Astrocyte (in vitro differentiated cells and primary cell): ENCODE measurements around the gene LUZP2. TPM values are rescaled to one million over a fixed set of nuclear protein-coding genes. Genes with fewer than 3 reads are reported as not detected.
A peak's percentile ranks its signal among the peaks of the same experiment; 100 is the strongest.

Source experiments
- DNase-seq: peaks from one replicate; pipeline ENCODE4 v3.0.0-alpha.2; 2010; ENCODE audit warnings: low read depth
- FAIRE-seq: peaks from 2 replicates; lab custom pipeline; 2011; peaks lifted over from hg19 to GRCh38; lab: Jason Lieb, UNC
- H2AFZ ChIP-seq: 2 replicates; pipeline ENCODE4 v1.6.0; 2012; ENCODE audit warnings: low read depth, low read length, inconsistent platforms
- H3K27ac ChIP-seq: 2 replicates; pipeline ENCODE4 v1.5.1; 2011; ENCODE audit warnings: low read depth, low read length, inconsistent platforms
- H3K27me3 ChIP-seq: 2 replicates; pipeline ENCODE4 v1.6.0; 2011; ENCODE audit warnings: low read length, inconsistent platforms; ENCODE audit not compliant: insufficient read depth
- H3K36me3 ChIP-seq: 2 replicates; pipeline ENCODE4 v1.5.1; 2011; ENCODE audit warnings: low read length, inconsistent platforms; ENCODE audit not compliant: insufficient read depth
- H3K4me1 ChIP-seq: 2 replicates; pipeline ENCODE4 v1.5.1; 2011; ENCODE audit warnings: low read length, inconsistent platforms; ENCODE audit not compliant: insufficient read depth
- H3K4me2 ChIP-seq: 2 replicates; pipeline ENCODE4 v1.6.0; 2012; ENCODE audit warnings: low read length, inconsistent platforms
- H3K4me3 ChIP-seq: 2 replicates; pipeline ENCODE4 v1.5.1; 2011; ENCODE audit warnings: low read depth, mild to moderate bottlenecking, low read length, inconsistent platforms; ENCODE audit not compliant: insufficient read depth
- H3K79me2 ChIP-seq: 2 replicates; pipeline ENCODE4 v1.6.0; 2012; ENCODE audit warnings: mild to moderate bottlenecking, low read length, inconsistent platforms; ENCODE audit not compliant: insufficient read depth
- H3K9ac ChIP-seq: 2 replicates; pipeline ENCODE4 v1.6.0; 2012; ENCODE audit warnings: mild to moderate bottlenecking, low read length, inconsistent platforms
- H3K9me3 ChIP-seq: 2 replicates; pipeline ENCODE4 v1.5.1; 2012; ENCODE audit warnings: low read depth, mild to moderate bottlenecking, low read length, inconsistent platforms; ENCODE audit not compliant: insufficient read depth
- H4K20me1 ChIP-seq: 2 replicates; pipeline ENCODE4 v1.6.0; 2012; ENCODE audit warnings: low read length, inconsistent platforms; ENCODE audit not compliant: insufficient read depth
- H3K27ac Mint-ChIP-seq: one replicate; pipeline ENCODE4 v1.8.0; 2021; ENCODE audit warnings: mild to moderate bottlenecking, mixed read lengths; ENCODE audit not compliant: unreplicated experiment
- H3K27me3 Mint-ChIP-seq: one replicate; pipeline ENCODE4 v1.8.0; 2021; ENCODE audit warnings: low read depth, mixed read lengths; ENCODE audit not compliant: unreplicated experiment
- H3K36me3 Mint-ChIP-seq: one replicate; pipeline ENCODE4 v1.8.0; 2021; ENCODE audit warnings: low read depth, mixed read lengths; ENCODE audit not compliant: unreplicated experiment
- H3K4me1 Mint-ChIP-seq: one replicate; pipeline ENCODE4 v1.8.0; 2021; ENCODE audit warnings: low read depth, mixed read lengths; ENCODE audit not compliant: unreplicated experiment
- H3K4me3 Mint-ChIP-seq: one replicate; pipeline ENCODE4 v1.8.0; 2021; ENCODE audit warnings: mild to moderate bottlenecking, moderate library complexity, mixed read lengths; ENCODE audit not compliant: unreplicated experiment
- H3K9me3 Mint-ChIP-seq: one replicate; pipeline ENCODE4 v1.8.0; 2021; ENCODE audit warnings: mild to moderate bottlenecking, mixed read lengths; ENCODE audit not compliant: unreplicated experiment
- EZH2 ChIP-seq: IDR thresholded peaks from 2 replicates; pipeline ENCODE4 v1.6.1; 2012; ENCODE audit warnings: mild to moderate bottlenecking, low read length, inconsistent platforms; ENCODE audit not compliant: insufficient read depth
- total RNA-seq: library from RNA; stranded (reverse); gene quantifications from 2 replicates; pipeline ENCODE4 v1.2.1, GENCODE V29; 2021
- TF ChIP-seq, protein P1 (sequence below): IDR thresholded peaks from 2 replicates; pipeline ENCODE4 v1.5.1; 2011; ENCODE audit warnings: low read depth, mild to moderate bottlenecking, inconsistent platforms, low read length, moderate library complexity; ENCODE audit not compliant: insufficient read depth

Gene LUZP2
- total RNA-seq, 1 donor from 2014 or later: 2.3 TPM

DNA sequence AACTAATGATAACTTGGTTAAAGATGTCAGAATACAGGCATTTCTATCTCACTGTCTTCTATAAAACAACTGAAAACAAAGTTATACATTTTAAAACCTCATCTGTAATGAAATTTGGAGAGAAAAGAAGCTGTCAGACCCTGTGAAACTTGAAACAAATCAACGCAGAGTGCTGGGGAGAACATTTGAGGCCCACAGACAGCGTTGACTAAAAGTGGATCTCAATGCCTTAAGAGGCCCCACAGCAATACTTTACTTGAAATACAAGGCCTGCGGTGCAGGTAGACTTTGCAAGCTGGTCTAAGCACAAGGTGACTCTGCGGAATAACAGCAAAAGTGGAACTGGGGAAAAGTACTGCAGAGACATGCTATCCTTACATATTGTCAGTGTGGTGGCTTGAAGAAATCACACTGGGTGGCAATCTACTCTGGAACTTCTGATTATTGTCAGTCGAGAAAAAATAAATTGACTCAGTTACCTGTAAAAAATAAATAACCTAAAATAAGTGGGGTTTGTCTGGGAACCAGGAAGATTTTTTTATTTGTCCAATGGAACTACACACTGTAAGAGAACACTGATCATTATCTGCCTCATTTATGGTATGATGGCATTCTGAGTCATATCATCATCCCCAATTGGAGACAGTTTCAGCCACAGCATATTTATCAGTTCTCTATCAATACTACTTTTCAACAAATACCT is 138.9 kb downstream of the LUZP2 start:
- no peak for FAIRE-seq
- no peaks in the 10 kb centered on the region for H3K36me3 Mint-ChIP-seq
- no peaks in the 10 kb centered on the region for H3K9me3 ChIP-seq
- no peaks in the 10 kb centered on the region for H3K27me3 ChIP-seq
- peaks cover 3% of the 10 kb centered on the region for H3K9me3 Mint-ChIP-seq
- no peaks in the 10 kb centered on the region for H4K20me1 ChIP-seq
- no peak overlapping the region for H3K27ac ChIP-seq
- no peaks in the 10 kb centered on the region for H3K4me1 ChIP-seq
- no peak overlapping the region for H3K9ac ChIP-seq
- no peak overlapping the region for H3K4me3 Mint-ChIP-seq
- H3K27ac Mint-ChIP-seq: no peak overlapping the region
- H2AFZ ChIP-seq: no peak overlapping the region
- H3K27me3 Mint-ChIP-seq: no peaks in the 10 kb centered on the region
- DNase-seq: peak; percentile 33
- no peak overlapping the region for H3K4me2 ChIP-seq
- peaks cover 7% of the 10 kb centered on the region for H3K4me1 Mint-ChIP-seq
- H3K79me2 ChIP-seq: no peaks in the 10 kb centered on the region
- no peak for TF ChIP-seq EZH2
- TF ChIP-seq, protein P1, sequence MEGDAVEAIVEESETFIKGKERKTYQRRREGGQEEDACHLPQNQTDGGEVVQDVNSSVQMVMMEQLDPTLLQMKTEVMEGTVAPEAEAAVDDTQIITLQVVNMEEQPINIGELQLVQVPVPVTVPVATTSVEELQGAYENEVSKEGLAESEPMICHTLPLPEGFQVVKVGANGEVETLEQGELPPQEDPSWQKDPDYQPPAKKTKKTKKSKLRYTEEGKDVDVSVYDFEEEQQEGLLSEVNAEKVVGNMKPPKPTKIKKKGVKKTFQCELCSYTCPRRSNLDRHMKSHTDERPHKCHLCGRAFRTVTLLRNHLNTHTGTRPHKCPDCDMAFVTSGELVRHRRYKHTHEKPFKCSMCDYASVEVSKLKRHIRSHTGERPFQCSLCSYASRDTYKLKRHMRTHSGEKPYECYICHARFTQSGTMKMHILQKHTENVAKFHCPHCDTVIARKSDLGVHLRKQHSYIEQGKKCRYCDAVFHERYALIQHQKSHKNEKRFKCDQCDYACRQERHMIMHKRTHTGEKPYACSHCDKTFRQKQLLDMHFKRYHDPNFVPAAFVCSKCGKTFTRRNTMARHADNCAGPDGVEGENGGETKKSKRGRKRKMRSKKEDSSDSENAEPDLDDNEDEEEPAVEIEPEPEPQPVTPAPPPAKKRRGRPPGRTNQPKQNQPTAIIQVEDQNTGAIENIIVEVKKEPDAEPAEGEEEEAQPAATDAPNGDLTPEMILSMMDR: no peak
- H3K36me3 ChIP-seq: no peaks in the 10 kb centered on the region
- no peak overlapping the region for H3K4me3 ChIP-seq

DNA sequence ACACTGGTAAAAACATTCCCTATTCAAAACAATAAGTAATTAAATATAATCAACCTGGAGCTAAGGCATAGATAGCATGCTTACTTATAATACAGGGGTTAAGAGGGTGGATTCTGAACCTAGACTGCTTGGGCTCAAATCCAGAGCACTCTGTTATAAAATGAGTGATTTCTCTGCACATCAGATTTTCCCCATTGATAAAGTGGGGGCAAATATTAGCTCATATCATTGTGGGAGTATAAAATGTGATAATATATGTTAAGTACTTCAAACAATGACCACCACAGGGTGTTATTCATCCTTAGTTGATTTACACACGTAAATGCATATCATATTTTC is 139.4 kb downstream of the LUZP2 start:
- H3K36me3 Mint-ChIP-seq: no peaks in the 10 kb centered on the region
- Histone ChIP-seq H3K4me3 (no peak overlapping the region), H3K27ac (no peak overlapping the region), H3K36me3 (no peaks in the 10 kb centered on the region), H4K20me1 (no peaks in the 10 kb centered on the region), H3K4me2 (no peak overlapping the region), H3K4me1 (no peaks in the 10 kb centered on the region), H2AFZ (no peak overlapping the region), H3K79me2 (no peaks in the 10 kb centered on the region), H3K27me3 (no peaks in the 10 kb centered on the region), H3K9ac (no peak overlapping the region), H3K9me3 (no peaks in the 10 kb centered on the region)
- peaks cover 7% of the 10 kb centered on the region for H3K4me1 Mint-ChIP-seq
- no peak overlapping the region for H3K27ac Mint-ChIP-seq
- FAIRE-seq: no peak
- peaks cover 3% of the 10 kb centered on the region for H3K9me3 Mint-ChIP-seq
- DNase-seq: no peak
- H3K4me3 Mint-ChIP-seq: no peak overlapping the region
- TF ChIP-seq, protein P1: no peak
- no peak for TF ChIP-seq EZH2
- no peaks in the 10 kb centered on the region for H3K27me3 Mint-ChIP-seq

DNA sequence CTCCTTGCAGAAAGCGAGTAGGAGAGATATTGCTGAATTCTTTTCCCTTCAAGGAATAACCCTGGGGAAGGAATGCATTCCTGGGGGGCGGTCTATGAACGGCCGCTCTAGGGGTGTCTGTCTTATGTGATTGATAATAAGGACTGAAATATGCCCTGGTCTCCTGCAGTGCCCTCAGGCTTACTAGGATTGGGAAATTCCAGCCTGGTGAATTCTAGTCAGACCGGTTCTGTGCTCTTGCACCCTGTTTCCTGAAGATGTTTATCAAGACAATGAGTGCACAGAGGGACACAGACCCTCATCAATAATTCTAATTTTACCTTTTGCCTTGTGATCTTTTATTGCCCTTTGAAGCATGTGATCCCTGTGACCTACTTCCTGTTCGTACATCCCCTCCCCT is 140.7 kb downstream of the LUZP2 start:
- no peaks in the 10 kb centered on the region for H3K36me3 Mint-ChIP-seq
- Histone ChIP-seq H3K4me1 (no peaks in the 10 kb centered on the region), H3K79me2 (no peaks in the 10 kb centered on the region), H3K4me3 (no peak overlapping the region), H2AFZ (no peak overlapping the region), H3K9me3 (no peaks in the 10 kb centered on the region), H4K20me1 (no peaks in the 10 kb centered on the region), H3K4me2 (no peak overlapping the region), H3K27ac (no peak overlapping the region), H3K27me3 (no peaks in the 10 kb centered on the region), H3K36me3 (no peaks in the 10 kb centered on the region), H3K9ac (no peak overlapping the region)
- H3K4me1 Mint-ChIP-seq: peaks cover 7% of the 10 kb centered on the region
- no peak overlapping the region for H3K27ac Mint-ChIP-seq
- H3K27me3 Mint-ChIP-seq: no peaks in the 10 kb centered on the region
- H3K9me3 Mint-ChIP-seq: peaks cover 3% of the 10 kb centered on the region
- no peak for DNase-seq
- H3K4me3 Mint-ChIP-seq: no peak overlapping the region
- TF ChIP-seq EZH2: no peak
- TF ChIP-seq, protein P1: no peak
- FAIRE-seq: no peak
